HG03064 (cell line): ENCODE data around the gene RALGDS.
"Not testable (repeated sequence)": the region's sequence is repeated elsewhere in the genome, so short reads cannot be mapped to it uniquely, and the experiment has no call there.

Experiments used
- ATAC-seq: cut with Tn5 transposase; IDR thresholded peaks from one replicate; pipeline ENCODE4 v1.9.1; 2021; ENCODE audit warnings: low read depth; ENCODE audit not compliant: unreplicated experiment

The RALGDS gene

DNA sequence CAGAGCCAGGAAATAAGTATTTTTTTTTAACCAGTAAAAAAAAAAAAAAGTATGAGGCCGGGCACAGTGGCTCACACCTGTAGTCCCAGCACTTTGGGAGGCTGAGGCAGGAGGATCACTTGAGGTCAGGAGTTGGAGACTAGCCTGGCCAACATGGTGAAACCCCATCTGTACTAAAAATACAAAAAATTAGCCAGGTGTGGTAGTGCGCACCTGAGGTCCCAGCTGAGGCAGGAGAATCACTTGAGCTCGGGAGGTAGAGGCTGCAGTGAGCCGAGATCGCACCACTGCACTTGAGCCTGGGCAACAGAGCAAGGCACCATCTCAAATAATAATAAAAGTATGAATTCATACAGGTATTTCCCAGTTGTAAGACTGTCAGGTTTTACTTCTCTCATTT lies 48.8 kb downstream of the RALGDS start:
- not testable (repeated sequence) for ATAC-seq

DNA sequence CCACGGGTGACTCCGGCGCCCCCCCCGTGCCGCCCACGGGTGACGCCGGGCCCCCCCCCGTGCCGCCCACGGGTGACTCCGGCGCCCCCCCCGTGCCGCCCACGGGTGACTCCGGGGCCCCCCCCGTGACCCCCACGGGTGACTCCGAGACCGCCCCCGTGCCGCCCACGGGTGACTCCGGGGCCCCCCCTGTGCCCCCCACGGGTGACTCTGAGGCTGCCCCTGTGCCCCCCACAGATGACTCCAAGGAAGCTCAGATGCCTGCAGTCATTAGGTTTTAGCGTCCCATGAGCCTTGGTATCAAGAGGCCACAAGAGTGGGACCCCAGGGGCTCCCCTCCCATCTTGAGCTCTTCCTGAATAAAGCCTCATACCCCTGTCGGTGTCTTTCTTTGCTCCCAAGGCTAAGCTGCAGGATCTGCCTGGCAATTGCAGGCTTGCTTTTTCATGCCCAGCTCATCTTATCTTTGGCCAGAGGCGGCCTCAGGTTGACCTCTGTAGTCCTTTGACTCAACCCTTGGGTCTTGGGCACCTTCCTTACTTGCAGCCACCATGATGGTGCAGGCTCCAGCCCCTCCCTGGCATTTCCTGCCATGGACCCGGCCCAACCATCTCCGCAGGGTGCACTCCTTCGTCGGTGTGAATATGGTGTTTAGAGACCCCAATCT lies 49.4 kb downstream of the RALGDS start:
- ATAC-seq = no peak

DNA sequence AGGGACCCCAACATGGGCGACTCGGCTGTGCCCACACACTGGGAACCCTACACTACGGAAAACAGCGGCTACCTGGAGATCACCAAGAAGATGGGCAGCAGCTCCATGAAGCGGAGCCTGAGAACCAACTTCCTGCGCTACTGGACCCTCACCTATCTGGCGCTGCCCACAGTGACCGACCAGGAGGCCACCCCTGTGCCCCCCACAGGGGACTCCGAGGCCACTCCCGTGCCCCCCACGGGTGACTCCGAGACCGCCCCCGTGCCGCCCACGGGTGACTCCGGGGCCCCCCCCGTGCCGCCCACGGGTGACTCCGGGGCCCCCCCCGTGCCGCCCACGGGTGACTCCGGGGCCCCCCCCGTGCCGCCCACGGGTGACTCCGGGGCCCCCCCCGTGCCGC lies 50.1 kb downstream of the RALGDS start:
- ATAC-seq = not testable (repeated sequence)

DNA sequence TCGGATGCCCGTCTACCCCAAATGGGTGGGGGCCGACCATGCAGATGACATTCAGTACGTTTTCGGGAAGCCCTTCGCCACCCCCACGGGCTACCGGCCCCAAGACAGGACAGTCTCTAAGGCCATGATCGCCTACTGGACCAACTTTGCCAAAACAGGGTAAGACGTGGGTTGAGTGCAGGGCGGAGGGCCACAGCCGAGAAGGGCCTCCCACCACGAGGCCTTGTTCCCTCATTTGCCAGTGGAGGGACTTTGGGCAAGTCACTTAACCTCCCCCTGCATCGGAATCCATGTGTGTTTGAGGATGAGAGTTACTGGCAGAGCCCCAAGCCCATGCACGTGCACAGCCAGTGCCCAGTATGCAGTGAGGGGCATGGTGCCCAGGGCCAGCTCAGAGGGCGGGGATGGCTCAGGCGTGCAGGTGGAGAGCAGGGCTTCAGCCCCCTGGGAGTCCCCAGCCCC lies 50.5 kb downstream of the RALGDS start:
- not testable (repeated sequence) for ATAC-seq

DNA sequence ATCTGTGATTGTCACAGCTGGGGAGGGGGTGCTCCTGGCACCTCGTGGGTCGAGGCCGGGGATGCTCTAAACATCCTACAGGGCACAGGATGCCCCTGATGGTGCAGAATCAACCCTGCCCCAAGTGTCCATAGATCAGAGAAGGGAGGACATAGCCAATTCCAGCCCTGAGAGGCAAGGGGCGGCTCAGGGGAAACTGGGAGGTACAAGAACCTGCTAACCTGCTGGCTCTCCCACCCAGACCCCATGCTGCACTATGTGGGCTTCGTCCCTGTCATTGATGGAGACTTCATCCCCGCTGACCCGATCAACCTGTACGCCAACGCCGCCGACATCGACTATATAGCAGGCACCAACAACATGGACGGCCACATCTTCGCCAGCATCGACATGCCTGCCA lies 52.6 kb downstream of the RALGDS start:
- ATAC-seq = not testable (repeated sequence)

DNA sequence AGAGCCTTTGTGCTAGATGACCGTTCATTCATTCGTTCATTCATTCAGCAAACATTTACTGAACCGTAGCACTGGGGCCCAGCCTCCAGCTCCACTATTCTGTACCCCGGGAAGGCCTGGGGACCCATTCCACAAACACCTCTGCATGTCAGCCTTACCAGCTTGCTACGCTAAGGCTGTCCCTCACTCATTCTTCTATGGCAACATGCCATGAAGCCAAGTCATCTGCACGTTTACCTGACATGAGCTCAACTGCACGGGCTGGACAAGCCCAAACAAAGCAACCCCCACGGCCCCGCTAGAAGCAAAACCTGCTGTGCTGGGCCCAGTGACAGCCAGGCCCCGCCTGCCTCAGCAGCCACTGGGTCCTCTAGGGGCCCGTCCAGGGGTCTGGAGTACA lies 53.2 kb downstream of the RALGDS start:
- ATAC-seq = no peak

DNA sequence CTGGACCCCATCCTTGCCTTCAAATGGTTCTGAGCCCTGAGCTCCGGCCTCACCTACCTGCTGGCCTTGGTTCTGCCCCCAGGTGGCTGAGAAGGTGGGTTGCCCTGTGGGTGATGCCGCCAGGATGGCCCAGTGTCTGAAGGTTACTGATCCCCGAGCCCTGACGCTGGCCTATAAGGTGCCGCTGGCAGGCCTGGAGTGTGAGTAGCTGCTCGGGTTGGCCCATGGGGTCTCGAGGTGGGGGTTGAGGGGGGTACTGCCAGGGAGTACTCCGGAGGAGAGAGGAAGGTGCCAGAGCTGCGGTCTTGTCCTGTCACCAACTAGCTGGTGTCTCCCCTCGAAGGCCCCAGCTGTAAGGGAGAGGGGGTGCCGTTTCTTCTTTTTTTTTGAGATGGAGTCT lies 54.0 kb downstream of the RALGDS start:
- ATAC-seq = no peak

DNA sequence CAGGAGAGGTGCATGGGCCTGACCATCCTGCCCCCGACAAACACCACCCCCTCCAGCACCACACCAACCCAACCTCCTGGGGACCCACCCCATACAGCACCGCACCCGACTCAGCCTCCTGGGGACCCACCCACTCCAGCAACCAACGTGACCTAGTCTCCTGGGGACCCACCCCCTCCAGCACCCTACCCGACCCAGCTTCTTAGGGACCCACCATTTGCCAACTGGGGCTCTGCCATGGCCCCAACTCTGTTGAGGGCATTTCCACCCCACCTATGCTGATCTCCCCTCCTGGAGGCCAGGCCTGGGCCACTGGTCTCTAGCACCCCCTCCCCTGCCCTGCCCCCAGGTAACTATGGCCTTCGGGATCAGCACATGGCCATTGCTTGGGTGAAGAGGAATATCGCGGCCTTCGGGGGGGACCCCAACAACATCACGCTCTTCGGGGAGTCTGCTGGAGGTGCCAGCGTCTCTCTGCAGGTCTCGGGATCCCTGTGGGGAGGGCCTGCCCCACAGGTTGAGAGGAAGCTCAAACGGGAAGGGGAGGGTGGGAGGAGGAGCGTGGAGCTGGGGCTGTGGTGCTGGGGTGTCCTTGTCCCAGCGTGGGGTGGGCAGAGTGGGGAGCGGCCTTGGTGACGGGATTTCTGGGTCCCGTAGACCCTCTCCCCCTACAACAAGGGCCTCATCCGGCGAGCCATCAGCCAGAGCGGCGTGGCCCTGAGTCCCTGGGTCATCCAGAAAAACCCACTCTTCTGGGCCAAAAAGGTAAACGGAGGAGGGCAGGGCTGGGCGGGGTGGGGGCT lies 54.7 kb downstream of the RALGDS start:
- ATAC-seq = no peak

DNA sequence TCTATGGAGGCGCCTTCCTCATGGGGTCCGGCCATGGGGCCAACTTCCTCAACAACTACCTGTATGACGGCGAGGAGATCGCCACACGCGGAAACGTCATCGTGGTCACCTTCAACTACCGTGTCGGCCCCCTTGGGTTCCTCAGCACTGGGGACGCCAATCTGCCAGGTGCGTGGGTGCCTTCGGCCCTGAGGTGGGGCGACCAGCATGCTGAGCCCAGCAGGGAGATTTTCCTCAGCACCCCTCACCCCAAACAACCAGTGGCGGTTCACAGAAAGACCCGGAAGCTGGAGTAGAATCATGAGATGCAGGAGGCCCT lies 56.0 kb downstream of the RALGDS start:
- no peak for ATAC-seq

DNA sequence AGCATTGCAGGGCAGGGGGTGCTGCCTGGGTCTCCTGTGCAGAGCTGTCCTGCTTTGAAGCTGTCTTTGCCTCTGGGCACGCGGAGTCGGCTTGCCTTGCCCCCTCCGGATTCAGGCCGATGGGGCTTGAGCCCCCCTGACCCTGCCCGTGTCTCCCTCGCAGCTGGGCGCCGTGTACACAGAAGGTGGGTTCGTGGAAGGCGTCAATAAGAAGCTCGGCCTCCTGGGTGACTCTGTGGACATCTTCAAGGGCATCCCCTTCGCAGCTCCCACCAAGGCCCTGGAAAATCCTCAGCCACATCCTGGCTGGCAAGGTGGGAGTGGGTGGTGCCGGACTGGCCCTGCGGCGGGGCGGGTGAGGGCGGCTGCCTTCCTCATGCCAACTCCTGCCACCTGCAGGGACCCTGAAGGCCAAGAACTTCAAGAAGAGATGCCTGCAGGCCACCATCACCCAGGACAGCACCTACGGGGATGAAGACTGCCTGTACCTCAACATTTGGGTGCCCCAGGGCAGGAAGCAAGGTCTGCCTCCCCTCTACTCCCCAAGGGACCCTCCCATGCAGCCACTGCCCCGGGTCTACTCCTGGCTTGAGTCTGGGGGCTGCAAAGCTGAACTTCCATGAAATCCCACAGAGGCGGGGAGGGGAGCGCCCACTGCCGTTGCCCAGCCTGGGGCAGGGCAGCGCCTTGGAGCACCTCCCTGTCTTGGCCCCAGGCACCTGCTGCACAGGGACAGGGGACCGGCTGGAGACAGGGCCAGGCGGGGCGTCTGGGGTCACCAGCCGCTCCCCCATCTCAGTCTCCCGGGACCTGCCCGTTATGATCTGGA lies 56.6 kb downstream of the RALGDS start:
- no peak for ATAC-seq

DNA sequence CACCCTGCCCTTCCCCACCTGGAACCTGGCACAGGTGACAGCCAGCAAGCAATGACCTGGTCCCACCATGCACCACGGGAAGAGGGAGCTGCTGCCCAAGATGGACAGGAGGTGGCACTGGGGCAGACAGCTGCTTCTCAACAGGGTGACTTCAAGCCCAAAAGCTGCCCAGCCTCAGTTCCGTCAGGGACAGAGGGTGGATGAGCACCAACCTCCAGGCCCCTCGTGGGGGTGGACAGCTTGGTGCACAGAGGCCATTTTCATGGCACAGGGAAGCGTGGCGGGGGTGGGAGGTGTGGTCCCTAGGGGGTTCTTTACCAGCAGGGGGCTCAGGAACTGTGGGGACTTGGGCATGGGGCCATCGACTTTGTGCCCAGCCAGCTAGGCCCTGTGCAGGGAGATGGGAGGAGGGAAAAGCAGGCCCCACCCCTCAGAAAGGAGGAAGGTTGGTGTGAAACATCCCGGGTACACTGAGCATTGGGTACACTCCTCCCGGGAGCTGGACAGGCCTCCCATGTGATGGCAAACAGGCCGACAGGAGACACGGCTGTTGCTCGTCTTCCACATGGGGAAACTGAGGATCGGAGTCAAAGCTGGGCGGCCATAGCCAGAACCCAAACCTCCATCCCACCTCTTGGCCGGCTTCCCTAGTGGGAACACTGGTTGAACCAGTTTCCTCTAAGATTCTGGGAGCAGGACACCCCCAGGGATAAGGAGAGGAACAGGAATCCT lies 57.4 kb downstream of the RALGDS start:
- ATAC-seq = no peak

DNA sequence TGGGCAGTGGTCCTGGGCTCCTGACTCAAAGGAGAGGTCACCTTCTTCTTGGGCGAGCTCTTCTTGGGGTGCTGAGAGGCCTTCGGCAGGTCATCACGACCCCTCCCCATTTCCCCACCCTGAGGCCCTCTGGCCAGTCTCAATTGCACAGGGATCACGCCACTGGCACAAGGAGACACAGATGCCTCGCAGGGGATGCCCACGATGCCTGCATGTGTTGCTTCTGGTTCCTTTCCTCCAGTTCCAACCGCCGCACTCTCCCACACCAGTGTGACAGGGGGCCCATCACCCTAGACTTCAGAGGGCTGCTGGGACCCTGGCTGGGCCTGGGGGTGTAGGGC lies 57.9 kb downstream of the RALGDS start:
- ATAC-seq = no peak

DNA sequence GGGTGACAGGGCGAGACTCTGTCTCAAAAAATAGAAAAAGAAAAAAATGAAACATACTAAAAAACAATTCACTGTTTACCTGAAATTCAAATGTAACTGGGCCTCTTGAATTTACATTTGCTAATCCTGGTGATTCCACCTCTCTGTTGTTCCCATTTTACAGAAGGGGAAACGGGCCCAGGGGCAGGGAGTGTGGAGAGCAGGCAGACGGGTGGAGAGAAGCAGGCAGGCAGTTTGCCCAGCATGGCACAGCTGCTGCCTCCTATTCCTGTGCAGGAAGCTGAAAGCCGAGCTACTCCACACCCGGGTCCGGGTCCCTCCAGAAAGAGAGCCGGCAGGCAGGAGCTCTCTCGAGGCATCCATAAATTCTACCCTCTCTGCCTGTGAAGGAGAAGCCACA lies 58.5 kb downstream of the RALGDS start:
- not testable (repeated sequence) for ATAC-seq

DNA sequence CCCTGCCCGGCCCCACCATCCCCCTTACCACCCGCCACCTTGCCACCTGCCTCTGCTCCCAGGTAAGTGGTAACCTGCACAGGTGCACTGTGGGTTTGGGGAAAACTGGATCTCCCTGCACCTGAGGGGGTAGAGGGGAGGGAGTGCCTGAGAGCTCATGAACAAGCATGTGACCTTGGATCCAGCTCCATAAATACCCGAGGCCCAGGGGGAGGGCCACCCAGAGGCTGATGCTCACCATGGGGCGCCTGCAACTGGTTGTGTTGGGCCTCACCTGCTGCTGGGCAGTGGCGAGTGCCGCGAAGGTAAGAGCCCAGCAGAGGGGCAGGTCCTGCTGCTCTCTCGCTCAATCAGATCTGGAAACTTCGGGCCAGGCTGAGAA lies 59.3 kb downstream of the RALGDS start, which contains the start of gene CEL:
CEL (plus strand) TSS at position 218 of the 382 bp plus-strand sequence; CDS start at position 240, 22 bp downstream.
- ATAC-seq = not testable (repeated sequence)

DNA sequence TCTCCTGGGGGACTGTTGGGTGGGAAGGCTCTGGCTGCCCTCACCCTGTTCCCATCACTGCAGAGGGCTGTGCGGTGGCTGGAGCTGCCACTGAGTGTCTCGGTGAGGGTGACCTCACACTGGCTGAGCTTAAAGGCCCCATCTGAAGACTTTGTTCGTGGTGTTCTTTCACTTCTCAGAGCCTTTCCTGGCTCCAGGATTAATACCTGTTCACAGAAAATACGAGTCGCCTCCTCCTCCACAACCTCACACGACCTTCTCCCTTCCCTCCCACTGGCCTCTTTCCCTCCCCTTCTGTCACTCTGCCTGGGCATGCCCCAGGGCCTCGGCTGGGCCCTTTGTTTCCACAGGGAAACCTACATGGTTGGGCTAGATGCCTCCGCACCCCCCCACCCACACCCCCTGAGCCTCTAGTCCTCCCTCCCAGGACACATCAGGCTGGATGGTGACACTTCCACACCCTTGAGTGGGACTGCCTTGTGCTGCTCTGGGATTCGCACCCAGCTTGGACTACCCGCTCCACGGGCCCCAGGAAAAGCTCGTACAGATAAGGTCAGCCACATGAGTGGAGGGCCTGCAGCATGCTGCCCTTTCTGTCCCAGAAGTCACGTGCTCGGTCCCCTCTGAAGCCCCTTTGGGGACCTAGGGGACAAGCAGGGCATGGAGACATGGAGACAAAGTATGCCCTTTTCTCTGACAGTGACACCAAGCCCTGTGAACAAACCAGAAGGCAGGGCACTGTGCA lies 59.8 kb downstream of the RALGDS start:
- ATAC-seq = not testable (repeated sequence)

DNA sequence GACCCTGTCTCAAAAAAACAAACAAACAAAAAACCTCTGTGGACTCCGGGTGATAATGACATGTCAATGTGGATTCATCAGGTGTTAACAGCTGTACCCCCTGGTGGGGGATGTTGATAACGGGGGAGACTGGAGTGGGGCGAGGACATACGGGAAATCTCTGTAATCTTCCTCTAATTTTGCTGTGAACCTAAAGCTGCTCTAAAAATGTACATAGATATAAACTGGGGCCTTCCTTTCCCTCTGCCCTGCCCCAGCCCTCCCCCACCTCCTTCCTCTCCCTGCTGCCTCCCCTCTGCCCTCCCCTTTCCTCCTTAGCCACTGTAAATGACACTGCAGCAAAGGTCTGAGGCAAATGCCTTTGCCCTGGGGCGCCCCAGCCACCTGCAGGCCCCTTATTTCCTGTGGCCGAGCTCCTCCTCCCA lies 60.6 kb downstream of the RALGDS start:
- ATAC-seq = no peak

DNA sequence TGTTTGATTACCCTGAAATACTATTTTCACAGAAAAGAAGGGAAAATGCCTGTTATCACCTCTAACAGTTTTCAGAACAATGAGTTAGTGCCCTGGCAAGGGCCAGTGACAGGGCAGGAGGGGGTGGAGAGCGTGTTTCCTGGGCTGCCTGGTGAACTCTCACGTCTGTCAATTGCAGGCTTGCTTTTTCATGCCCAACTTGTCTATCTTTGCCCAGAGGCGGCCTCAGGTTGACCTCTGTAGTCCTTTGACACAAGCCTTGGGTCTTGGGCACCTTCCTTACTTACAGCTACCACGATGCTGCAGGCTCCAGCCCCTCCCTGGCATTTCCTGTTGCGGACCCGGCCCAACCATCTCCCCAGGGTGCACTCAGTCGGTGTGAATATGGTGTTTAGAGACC lies 61.4 kb downstream of the RALGDS start:
- no peak for ATAC-seq

DNA sequence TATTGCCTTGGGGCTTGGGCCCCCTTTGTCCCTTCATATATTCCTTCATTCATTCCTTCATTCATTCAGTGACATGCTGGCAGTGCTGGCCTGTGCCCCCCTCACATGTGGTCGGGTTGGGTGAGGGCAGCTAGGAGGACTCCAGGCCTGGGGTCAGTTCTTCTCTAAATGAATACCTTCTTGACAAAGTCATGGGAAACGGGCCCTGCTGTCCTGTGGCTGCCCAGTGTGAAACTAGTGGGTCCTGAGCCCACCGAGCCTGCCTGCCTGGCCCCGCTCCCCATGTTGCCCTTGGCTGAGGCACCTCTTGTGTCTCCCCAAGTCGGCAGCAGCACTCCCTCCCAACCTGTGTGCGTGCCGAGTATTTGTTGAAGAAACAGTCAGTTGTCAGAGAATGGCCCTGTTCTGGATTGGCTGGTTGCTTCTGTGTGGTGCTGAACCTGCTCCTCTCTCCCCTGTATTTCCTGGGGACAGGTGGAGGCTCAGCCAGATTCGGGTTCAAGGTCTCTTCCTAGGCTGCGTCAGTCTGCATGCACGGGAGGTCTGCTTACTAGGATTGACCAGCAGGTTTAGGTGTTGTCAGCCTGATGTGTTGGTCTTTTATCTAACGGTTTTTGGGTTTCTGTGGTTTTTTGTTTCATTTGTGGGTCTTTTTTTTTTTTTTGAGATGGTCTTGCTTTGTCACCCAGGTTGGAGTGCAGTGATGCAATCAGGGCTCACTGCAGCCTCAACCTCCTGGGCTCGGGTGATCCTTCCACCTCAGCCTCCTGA lies 62.3 kb downstream of the RALGDS start:
- no peak for ATAC-seq

DNA sequence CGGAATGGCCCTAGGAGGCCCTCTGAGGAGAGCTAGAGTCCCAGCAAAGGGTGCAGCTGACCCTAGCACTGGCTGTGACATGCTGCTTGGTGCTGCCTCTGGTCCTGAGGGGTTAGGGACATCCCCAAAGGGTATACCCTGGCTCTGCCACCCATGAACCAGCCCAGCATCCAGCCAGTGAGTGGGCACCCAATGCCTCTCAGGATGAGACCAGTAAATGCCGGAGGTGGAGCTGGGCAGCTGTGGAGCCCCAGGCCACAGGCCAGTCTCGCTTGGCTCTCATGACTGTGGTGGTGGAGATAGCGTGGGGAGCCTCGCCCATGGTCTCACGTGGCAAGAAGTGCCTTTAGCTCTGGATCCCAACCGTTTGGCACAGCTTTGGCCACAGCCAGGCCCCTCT lies 63.0 kb downstream of the RALGDS start:
- ATAC-seq = no peak
